DOHH2 (cell line): ENCODE measurements around the gene SLC33A1.

Experiments
- CTCF ChIP-seq: fragments of 200-600 bp; sonication (generic); IDR thresholded peaks from one replicate; pipeline ENCODE4 v1.5.1; 2014; ENCODE audit warnings: antibody characterized with exemption, mild to moderate bottlenecking, low read depth, low read length; ENCODE audit not compliant: poor library complexity, severe bottlenecking
- EZH2phosphoT487 ChIP-seq: fragments of 200-600 bp; sonication (generic); IDR thresholded peaks from 2 replicates; pipeline ENCODE4 v1.6.1; 2017; ENCODE audit warnings: borderline replicate concordance, mild to moderate bottlenecking, antibody characterized with exemption, low read length, moderate library complexity, mixed read lengths

GRCh38 chr3:155889952-155890351 lies 35.7 kb upstream of the SLC33A1 start:
- TF ChIP-seq CTCF (no peak), EZH2phosphoT487 (no peak)
